HEK293 (cell line): Measurements from ENCODE around the gene GATAD2A.

ENCODE experiments used
- CTCF ChIA-PET: fragments of 350-600 bp; formaldehyde crosslinking; extraction: SDS; loops from one replicate; lab custom pipeline; 2021; ENCODE audit warnings: antibody characterized with exemption; lab: Yijun Ruan, JAX
- POLR2A ChIA-PET: fragments of 300-600 bp; formaldehyde crosslinking; extraction: SDS; loops from one replicate; lab custom pipeline; 2020; ENCODE audit warnings: antibody characterized with exemption, inconsistent platforms; lab: Yijun Ruan, JAX
- H3K27ac ChIP-seq: fragments of 200-500 bp; sonication (Bioruptor generic); 2 replicates; pipeline ENCODE4 v1.5.1; 2014; ENCODE audit warnings: low read depth, low read length, control low read depth, inconsistent platforms; ENCODE audit errors: extremely low read depth
- H3K36me3 ChIP-seq, 2 experiments: fragments of 200-500 bp in 1 of 2; sonication (Bioruptor generic) in 1 of 2; 1 replicate in 1 of 2; 2 replicates in 1 of 2; pipeline ENCODE4 v1.5.1; 2014 to 2017; ENCODE audit warnings: inconsistent platforms in 2 of 2, low read length in 2 of 2; ENCODE audit not compliant: control insufficient read depth in 2 of 2, insufficient read depth in 1 of 2
- H3K4me1 ChIP-seq: fragments of 200-500 bp; sonication (Bioruptor generic); 2 replicates; pipeline ENCODE4 v1.5.1; 2014; ENCODE audit warnings: mild to moderate bottlenecking, low read length, inconsistent platforms; ENCODE audit not compliant: control insufficient read depth, insufficient read depth
- H3K4me3 ChIP-seq: 2 replicates; pipeline ENCODE4 v1.5.1; 2011; ENCODE audit warnings: low read depth, mild to moderate bottlenecking, control low read depth, low read length, moderate library complexity
- H3K9me3 ChIP-seq: fragments of 200-500 bp; sonication (Bioruptor generic); 2 replicates; pipeline ENCODE4 v1.5.1; 2014; ENCODE audit warnings: low read depth, low read length, inconsistent platforms; ENCODE audit not compliant: control insufficient read depth, insufficient read depth
- BCL11A ChIP-seq: fragments of 450-650 bp; formaldehyde crosslinking; IDR thresholded peaks from 2 replicates; pipeline ENCODE4 v1.5.1; 2016; ENCODE audit warnings: low read depth, missing biosample characterization, missing genetic modification characterization
- GFI1B ChIP-seq: fragments of 450-650 bp; formaldehyde crosslinking; IDR thresholded peaks from 2 replicates; pipeline ENCODE4 v1.5.1; 2016; ENCODE audit warnings: missing biosample characterization, missing genetic modification characterization
- GLIS1 ChIP-seq: fragments of 450-650 bp; formaldehyde crosslinking; IDR thresholded peaks from 2 replicates; pipeline ENCODE4 v1.5.1; 2016; ENCODE audit warnings: missing biosample characterization, missing genetic modification characterization
- ZBTB20 ChIP-seq: fragments of 450-650 bp; formaldehyde crosslinking; IDR thresholded peaks from 2 replicates; pipeline ENCODE4 v1.5.1; 2016; ENCODE audit warnings: missing biosample characterization, missing genetic modification characterization
- ZBTB48 ChIP-seq: fragments of 450-650 bp; formaldehyde crosslinking; IDR thresholded peaks from 2 replicates; pipeline ENCODE4 v1.5.1; 2016; ENCODE audit warnings: missing biosample characterization, missing genetic modification characterization
- ZBTB7A ChIP-seq: fragments of 450-650 bp; formaldehyde crosslinking; IDR thresholded peaks from 2 replicates; pipeline ENCODE4 v1.5.1; 2016; ENCODE audit warnings: low read depth, missing biosample characterization, missing genetic modification characterization
- ZNF132 ChIP-seq: fragments of 450-650 bp; formaldehyde crosslinking; IDR thresholded peaks from 2 replicates; pipeline ENCODE4 v1.5.1; 2017; ENCODE audit warnings: missing biosample characterization, missing genetic modification characterization, borderline replicate concordance
- ZNF133 ChIP-seq: fragments of 450-650 bp; formaldehyde crosslinking; IDR thresholded peaks from 2 replicates; pipeline ENCODE4 v1.5.1; 2016; ENCODE audit warnings: missing biosample characterization, missing genetic modification characterization
- ZNF140 ChIP-seq: fragments of 450-650 bp; formaldehyde crosslinking; IDR thresholded peaks from 2 replicates; pipeline ENCODE4 v1.5.1; 2016; ENCODE audit warnings: missing biosample characterization, missing genetic modification characterization
- ZNF175 ChIP-seq: fragments of 450-650 bp; formaldehyde crosslinking; IDR thresholded peaks from 2 replicates; pipeline ENCODE4 v1.5.1; 2016; ENCODE audit warnings: missing biosample characterization, missing genetic modification characterization
- ZNF335 ChIP-seq: fragments of 450-650 bp; formaldehyde crosslinking; conservative IDR thresholded peaks from 2 replicates; pipeline ENCODE4 v1.5.1; 2016; ENCODE audit warnings: missing biosample characterization, missing genetic modification characterization
- ZNF391 ChIP-seq: fragments of 450-650 bp; formaldehyde crosslinking; IDR thresholded peaks from 2 replicates; pipeline ENCODE4 v1.5.1; 2016; ENCODE audit warnings: low read depth, missing biosample characterization, missing genetic modification characterization, borderline replicate concordance
- ZNF560 ChIP-seq: fragments of 450-650 bp; formaldehyde crosslinking; IDR thresholded peaks from 2 replicates; pipeline ENCODE4 v1.5.1; 2017; ENCODE audit warnings: missing biosample characterization, missing genetic modification characterization, borderline replicate concordance
- ZNF843 ChIP-seq: fragments of 450-650 bp; formaldehyde crosslinking; IDR thresholded peaks from 2 replicates; pipeline ENCODE4 v1.5.1; 2016; ENCODE audit warnings: missing biosample characterization, missing genetic modification characterization
- TF ChIP-seq, protein P1 (sequence below): fragments of 450-650 bp; formaldehyde crosslinking; IDR thresholded peaks from 2 replicates; pipeline ENCODE4 v1.5.1; 2016; ENCODE audit warnings: missing biosample characterization, missing genetic modification characterization
- TF ChIP-seq, protein P2 (sequence below): fragments of 450-650 bp; formaldehyde crosslinking; IDR thresholded peaks from 2 replicates; pipeline ENCODE4 v1.5.1; 2017; ENCODE audit warnings: missing biosample characterization, missing genetic modification characterization
- TF ChIP-seq, protein P3 (sequence below): fragments of 450-650 bp; formaldehyde crosslinking; IDR thresholded peaks from 2 replicates; pipeline ENCODE4 v1.5.1; 2016; ENCODE audit warnings: missing biosample characterization, missing genetic modification characterization

The GATAD2A gene

DNA sequence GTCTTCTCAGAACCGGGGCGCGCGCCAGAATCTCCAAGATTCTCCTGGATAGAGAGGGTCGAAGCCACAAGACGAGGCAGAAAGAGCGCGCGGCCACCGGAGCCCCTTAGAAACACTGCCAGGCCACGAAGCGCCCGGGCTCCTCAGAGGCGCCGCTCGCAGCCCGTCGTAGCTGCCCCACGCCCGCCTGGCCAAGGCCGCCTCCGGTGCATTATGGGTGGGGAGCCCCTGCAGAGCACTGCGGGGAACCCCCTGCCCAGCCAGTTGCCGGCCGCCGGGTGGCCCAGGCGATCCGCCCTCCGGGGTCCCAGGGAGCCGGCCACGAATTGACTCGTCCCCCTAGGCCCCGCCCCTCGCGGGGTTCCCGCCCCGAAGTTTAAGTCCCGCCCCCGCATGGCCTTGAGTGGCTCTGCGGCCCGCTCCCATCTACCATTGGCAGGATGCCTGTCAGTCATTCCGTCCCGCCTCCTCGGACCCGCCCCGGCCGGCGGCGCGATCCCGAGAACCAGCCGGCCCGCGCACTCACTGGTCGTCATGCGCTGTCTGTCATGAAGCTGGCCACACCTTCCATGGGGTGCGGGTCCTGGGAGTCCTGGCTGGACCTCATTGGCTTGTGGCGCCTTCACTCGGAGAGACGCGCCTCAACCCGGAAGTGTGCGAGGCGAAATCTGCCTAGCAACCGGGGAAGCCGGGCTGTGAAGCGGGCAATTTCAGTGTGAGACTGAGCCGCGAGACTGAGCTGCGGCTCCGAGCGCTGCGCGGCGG lies 20.2 kb upstream of the GATAD2A start (continued):
- TF ChIP-seq ZNF560 (0 out of 2 replicates have a peak, but pooled peaks have one; percentile 11), BCL11A (tag by site-specific recombination) (no peak)
- TF ChIP-seq, protein P1, sequence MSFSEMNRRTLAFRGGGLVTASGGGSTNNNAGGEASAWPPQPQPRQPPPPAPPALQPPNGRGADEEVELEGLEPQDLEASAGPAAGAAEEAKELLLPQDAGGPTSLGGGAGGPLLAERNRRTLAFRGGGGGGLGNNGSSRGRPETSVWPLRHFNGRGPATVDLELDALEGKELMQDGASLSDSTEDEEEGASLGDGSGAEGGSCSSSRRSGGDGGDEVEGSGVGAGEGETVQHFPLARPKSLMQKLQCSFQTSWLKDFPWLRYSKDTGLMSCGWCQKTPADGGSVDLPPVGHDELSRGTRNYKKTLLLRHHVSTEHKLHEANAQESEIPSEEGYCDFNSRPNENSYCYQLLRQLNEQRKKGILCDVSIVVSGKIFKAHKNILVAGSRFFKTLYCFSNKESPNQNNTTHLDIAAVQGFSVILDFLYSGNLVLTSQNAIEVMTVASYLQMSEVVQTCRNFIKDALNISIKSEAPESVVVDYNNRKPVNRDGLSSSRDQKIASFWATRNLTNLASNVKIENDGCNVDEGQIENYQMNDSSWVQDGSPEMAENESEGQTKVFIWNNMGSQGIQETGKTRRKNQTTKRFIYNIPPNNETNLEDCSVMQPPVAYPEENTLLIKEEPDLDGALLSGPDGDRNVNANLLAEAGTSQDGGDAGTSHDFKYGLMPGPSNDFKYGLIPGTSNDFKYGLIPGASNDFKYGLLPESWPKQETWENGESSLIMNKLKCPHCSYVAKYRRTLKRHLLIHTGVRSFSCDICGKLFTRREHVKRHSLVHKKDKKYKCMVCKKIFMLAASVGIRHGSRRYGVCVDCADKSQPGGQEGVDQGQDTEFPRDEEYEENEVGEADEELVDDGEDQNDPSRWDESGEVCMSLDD: peak; percentile 51; the same call in 1 of the 2 replicates

DNA sequence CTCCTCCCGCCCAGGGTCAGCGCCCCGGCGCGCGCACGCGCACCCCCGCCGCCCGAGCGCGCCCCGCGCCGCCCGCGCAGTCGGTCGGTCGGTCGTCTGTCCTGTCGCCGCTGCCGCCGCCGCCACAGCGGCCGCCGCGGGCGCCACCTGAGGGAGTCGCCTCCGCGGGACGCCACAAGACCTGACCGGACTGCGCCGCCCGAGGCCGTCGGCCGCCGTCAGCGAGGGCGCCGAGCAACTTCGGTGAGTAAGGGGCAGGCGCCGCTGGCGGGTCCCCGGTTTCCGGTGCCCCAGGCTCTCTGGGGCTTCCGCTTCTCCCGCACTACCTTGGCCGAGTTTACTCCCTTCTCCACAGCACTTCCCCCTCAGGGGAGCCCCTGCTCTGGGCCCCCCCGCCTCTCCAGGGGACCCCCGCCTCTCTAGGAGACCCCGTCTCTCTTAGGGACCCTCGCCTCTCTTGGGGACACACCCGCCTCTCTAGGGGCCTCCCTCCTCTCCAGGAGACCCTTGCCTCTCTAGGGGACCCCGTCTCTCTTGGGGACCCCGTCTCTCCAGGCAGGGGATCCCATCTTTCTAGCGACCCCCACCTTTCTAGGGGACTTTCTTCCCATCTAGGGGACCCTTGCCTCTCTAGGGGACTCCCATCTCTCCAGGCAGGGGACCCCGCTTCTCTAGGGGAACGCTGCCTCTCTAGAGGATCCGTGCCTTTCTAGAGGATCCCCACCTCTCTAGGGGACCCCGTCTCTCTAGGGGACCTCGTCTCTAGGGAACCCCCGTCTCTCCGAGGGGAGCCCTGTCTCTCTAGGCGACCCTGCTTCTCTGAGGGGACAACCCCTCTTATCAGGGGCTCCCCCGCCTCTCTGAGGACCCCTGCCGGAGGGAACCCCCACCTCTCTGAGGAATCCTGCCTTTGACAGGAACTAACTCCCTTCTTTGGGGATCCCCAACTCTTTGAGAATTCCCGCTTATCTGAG lies 19.3 kb upstream of the GATAD2A start:
- H3K36me3 ChIP-seq: peaks cover 0 to 3% of the 10 kb centered on the region in 2 experiments; a peak in 1 of 3 replicates
- H3K27ac ChIP-seq: peak overlapping the region; percentile 90
- no peaks in the 10 kb centered on the region for H3K9me3 ChIP-seq
- H3K4me3 ChIP-seq: peak overlapping the region; percentile 89
- H3K4me1 ChIP-seq: peaks cover 5% of the 10 kb centered on the region
- CTCF ChIA-PET: interaction anchor here (1.3 kb wide), 1 partner anchor 76 kb away, joined by 3 read pairs; no protein-coding TSS in a partner anchor
- TF ChIP-seq ZBTB7A (0 out of 2 replicates have a peak, but pooled peaks have one; percentile 35), ZNF140 (tag by site-specific recombination) (no peak), ZNF335 (tag by site-specific recombination) (0 out of 2 replicates have a peak, but pooled peaks have one; percentile 10), ZNF133 (tag by site-specific recombination) (no peak), ZBTB20 (no peak), ZNF132 (tag by site-specific recombination) (no peak), GLIS1 (tag by site-specific recombination) (peak; percentile 18; the same call in 1 of the 2 replicates), ZBTB48 (tag by site-specific recombination) (peak; percentile 55; the same call in 1 of the 2 replicates), GFI1B (tag by site-specific recombination) (no peak), ZNF175 (tag by site-specific recombination) (no peak), ZNF391 (tag by site-specific recombination) (no peak), ZNF843 (no peak)
- TF ChIP-seq, protein P2, sequence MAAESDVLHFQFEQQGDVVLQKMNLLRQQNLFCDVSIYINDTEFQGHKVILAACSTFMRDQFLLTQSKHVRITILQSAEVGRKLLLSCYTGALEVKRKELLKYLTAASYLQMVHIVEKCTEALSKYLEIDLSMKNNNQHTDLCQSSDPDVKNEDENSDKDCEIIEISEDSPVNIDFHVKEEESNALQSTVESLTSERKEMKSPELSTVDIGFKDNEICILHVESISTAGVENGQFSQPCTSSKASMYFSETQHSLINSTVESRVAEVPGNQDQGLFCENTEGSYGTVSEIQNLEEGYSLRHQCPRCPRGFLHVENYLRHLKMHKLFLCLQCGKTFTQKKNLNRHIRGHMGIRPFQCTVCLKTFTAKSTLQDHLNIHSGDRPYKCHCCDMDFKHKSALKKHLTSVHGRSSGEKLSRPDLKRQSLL: no peak
- TF ChIP-seq, protein P1: peak; percentile 93
- TF ChIP-seq, protein P3, sequence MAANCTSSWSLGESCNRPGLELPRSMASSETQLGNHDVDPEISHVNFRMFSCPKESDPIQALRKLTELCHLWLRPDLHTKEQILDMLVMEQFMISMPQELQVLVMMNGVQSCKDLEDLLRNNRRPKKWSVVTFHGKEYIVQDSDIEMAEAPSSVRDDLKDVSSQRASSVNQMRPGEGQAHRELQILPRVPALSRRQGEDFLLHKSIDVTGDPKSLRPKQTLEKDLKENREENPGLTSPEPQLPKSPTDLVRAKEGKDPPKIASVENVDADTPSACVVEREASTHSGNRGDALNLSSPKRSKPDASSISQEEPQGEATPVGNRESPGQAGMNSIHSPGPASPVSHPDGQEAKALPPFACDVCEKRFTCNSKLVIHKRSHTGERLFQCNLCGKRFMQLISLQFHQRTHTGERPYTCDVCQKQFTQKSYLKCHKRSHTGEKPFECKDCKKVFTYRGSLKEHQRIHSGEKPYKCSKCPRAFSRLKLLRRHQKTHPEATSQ (tag by site-specific recombination): no peak
- POLR2A ChIA-PET: interaction anchor here (0.6 to 1.6 kb wide), 13 partner anchors 10 to 390 kb away, joined by 3 to 31 read pairs (median 5); partner anchors contain the start of genes BORCS8, GATAD2A and RFXANK
